Panc1 (cell line): ENCODE measurements around the gene ONECUT1.

Source experiments
- CTCF ChIP-seq: fragments of 450-650 bp; IDR thresholded peaks from 2 replicates; pipeline ENCODE4 v1.5.1; 2017; ENCODE audit warnings: mild to moderate bottlenecking
- POLR2AphosphoS5 ChIP-seq: IDR thresholded peaks from 2 replicates; pipeline ENCODE4 v1.6.1; 2012; ENCODE audit warnings: mild to moderate bottlenecking, low read depth, low read length, moderate library complexity
- SIN3A ChIP-seq: IDR thresholded peaks from 2 replicates; pipeline ENCODE4 v1.6.1; 2012; ENCODE audit warnings: low read depth, mild to moderate bottlenecking, low read length, moderate library complexity, borderline replicate concordance; ENCODE audit not compliant: insufficient read depth
- TF ChIP-seq, protein P1 (sequence below), 2 experiments: IDR thresholded peaks; 2 replicates each; pipeline ENCODE4 v1.6.1; 2011 to 2012; ENCODE audit warnings: low read depth in 2 of 2, control low read depth in 1 of 2, low read length in 1 of 2, mild to moderate bottlenecking in 1 of 2, moderate library complexity in 1 of 2; ENCODE audit not compliant: insufficient read depth in 1 of 2

DNA sequence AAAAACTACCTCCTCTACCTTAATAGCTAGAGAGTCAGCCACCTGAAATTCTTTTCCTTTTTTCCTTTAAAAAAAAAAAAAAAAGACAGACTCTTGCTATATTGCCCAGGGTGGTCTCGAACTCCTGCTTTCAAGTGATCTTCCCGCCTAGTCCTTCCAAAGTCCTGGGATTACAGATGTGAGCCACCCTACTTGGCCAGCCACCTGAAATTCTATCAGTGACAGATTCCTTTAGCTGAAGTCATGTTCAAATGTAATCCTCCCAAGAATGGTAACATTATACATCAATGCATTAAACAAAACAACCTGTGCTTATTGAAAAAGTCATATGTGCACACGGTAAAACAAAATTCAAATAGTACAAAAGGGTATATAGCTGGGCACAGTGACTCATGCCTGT, 59.1 kb downstream of the ONECUT1 start:
- TF ChIP-seq CTCF = no peak
- TF ChIP-seq POLR2AphosphoS5 = no peak
- TF ChIP-seq, protein P1, sequence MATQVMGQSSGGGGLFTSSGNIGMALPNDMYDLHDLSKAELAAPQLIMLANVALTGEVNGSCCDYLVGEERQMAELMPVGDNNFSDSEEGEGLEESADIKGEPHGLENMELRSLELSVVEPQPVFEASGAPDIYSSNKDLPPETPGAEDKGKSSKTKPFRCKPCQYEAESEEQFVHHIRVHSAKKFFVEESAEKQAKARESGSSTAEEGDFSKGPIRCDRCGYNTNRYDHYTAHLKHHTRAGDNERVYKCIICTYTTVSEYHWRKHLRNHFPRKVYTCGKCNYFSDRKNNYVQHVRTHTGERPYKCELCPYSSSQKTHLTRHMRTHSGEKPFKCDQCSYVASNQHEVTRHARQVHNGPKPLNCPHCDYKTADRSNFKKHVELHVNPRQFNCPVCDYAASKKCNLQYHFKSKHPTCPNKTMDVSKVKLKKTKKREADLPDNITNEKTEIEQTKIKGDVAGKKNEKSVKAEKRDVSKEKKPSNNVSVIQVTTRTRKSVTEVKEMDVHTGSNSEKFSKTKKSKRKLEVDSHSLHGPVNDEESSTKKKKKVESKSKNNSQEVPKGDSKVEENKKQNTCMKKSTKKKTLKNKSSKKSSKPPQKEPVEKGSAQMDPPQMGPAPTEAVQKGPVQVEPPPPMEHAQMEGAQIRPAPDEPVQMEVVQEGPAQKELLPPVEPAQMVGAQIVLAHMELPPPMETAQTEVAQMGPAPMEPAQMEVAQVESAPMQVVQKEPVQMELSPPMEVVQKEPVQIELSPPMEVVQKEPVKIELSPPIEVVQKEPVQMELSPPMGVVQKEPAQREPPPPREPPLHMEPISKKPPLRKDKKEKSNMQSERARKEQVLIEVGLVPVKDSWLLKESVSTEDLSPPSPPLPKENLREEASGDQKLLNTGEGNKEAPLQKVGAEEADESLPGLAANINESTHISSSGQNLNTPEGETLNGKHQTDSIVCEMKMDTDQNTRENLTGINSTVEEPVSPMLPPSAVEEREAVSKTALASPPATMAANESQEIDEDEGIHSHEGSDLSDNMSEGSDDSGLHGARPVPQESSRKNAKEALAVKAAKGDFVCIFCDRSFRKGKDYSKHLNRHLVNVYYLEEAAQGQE (IDR thresholded peaks at IDR 0.05; ENCODE audit: insufficient read depth in 1 of 2, low read depth in 2 of 2, low read length in 1 of 2) = no peak
- TF ChIP-seq SIN3A = no peak
